GM12872 (cell line): ENCODE results near the gene MUL1.

Source experiments
- TF ChIP-seq, protein P1 (sequence below): IDR thresholded peaks from 3 replicates; pipeline ENCODE4 v1.5.1; 2011; ENCODE audit warnings: low read depth, mild to moderate bottlenecking, low read length, moderate library complexity; ENCODE audit not compliant: insufficient read depth

The MUL1 gene

DNA sequence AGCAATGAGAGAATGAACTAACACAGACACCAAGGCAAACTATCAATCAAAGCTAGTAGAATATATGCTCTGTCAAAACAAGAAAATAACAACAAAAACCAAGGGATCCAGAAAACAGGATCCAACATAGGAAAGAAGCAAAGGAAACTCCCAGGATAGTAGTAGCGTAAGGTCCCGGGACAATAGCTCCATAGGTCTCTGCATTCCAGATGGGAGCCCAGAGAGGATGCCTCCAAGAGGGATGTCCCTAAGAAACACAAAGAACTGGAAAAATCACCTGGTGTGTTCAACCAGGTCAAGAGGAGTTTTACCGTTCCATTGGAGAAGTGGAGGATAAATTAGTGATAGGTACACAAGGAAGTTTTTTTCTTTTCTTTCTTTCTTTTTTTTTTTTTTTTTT lies 38.7 kb upstream of the MUL1 start:
- TF ChIP-seq, protein P1, sequence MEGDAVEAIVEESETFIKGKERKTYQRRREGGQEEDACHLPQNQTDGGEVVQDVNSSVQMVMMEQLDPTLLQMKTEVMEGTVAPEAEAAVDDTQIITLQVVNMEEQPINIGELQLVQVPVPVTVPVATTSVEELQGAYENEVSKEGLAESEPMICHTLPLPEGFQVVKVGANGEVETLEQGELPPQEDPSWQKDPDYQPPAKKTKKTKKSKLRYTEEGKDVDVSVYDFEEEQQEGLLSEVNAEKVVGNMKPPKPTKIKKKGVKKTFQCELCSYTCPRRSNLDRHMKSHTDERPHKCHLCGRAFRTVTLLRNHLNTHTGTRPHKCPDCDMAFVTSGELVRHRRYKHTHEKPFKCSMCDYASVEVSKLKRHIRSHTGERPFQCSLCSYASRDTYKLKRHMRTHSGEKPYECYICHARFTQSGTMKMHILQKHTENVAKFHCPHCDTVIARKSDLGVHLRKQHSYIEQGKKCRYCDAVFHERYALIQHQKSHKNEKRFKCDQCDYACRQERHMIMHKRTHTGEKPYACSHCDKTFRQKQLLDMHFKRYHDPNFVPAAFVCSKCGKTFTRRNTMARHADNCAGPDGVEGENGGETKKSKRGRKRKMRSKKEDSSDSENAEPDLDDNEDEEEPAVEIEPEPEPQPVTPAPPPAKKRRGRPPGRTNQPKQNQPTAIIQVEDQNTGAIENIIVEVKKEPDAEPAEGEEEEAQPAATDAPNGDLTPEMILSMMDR: no peak

DNA sequence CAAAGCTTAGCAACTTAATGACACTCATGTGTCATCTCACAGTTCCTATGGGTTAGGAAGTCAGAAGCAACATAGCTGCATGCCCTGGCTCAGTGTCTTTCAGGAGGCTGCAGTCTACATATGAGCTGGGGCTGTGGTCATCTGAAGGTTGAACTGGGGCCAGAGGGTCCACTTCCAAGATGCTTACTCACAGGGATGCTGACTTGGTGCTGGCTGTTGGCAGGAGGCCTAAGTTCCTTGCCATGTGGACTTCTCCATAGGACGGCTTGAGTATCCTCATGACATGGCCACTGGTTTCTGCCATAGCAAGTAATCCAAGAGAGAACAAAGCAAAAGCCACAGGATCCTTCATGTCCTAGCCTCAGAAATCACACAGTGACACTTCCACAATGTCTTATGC lies 32.3 kb upstream of the MUL1 start:
- TF ChIP-seq, protein P1: no peak

DNA sequence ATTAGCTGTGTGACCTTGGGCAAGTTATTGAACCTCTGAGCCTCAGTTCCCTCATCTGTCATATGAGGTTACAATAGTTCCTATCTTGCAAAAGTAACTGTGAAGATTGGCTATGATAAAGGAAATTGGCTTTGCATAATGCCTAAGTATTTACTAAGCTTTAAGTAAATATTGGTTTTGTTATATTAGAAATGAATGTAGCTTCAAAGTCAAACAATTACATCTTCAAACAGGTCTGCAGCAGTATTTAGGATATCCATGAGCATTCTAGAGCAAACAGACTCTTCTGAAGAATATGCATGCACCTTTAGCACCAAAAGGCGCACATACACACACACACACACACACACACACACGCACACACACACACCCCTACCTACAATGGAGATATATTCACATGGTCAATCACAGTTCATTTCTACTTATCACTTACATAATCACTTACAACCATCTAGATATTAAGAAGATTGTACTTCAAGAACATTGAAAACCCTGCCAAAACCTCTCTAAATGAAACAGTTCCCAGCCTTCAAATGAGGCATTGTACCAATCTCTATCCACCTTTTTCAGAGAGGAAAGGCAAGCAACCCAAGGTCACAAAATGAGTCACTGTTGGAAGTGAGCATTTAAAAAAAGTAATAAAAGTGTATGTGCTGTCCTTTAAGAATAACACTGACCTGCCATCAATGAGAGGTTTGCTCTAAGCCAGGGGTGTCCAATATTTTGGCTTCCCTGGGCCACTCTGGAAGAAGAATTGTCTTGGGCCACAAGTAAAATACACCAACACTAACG lies 31.0 kb upstream of the MUL1 start:
- TF ChIP-seq, protein P1: no peak

DNA sequence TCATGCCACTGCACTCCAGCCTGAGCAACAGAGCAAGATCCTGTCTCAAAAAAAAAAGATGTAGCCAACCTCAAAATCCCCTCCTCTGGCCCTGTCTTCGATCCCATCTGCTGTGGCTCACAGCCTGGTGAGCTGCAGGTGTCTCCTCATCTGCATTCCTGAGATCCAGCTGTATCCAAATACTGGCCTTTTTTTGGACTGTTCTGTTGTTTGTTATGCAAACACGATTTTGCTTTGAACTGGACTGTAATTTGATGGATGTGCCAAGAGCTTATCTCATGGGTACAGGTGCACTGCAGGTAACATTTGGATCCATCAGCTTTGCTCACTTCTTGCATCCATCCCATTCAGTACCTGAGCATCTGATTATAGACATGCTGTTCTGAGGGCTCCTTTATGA lies 30.3 kb upstream of the MUL1 start:
- TF ChIP-seq, protein P1: no peak

DNA sequence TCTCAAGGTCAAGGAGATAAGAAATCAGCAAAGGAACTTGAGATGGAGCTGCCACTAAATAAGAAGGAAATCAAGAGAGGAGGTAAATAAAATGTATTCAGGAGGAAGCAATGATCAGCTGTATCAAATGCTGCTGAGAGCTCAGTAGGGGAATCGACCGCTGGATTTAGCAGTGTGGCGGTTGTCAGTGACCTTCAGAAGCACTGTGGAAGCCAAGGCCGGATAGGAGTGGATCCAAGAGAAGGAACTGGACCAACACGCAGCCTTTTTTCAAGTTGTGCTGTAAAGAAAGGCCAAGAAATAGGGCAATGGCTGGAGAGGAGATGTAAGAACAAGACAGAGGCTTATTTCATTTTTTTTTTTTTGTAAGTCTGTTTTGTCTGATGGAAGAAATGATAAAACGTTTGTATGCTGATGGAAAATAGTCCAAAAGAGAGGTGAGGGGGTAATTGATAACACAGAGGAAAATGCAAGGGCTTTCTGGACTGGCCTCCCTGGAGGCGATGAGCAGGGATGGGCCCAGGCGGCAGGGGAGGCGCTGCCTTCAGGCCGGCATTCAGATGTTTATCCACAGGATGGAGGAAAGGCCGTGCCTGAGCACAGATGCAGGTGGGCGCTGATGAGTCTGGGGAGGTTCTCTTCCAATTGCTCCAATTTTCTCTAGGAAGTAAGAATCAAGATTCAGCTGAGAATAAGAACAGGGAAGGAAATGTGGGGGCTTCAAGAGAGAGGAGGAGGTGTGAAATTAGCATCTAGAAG lies 26.9 kb upstream of the MUL1 start:
- TF ChIP-seq, protein P1: no peak

DNA sequence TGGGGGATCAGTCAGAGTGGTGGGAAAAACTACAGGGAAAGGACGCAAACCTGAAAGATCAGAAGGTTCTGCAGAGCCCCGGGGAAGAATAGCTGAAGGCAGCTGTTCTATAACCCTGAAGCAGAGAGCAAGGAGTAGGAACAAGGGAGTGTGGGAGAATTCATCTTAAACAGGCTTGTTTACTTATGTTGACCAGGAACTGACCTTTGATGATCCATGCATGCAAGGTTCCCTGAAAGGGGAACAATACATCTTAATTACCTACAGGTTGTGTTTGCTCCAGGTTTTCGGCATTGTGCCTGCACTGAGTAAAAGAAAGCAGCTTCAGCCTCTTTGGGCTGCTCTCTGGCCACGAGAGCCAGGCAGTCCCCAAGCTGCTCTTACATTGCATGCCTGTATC lies 25.7 kb upstream of the MUL1 start:
- TF ChIP-seq, protein P1: no peak

DNA sequence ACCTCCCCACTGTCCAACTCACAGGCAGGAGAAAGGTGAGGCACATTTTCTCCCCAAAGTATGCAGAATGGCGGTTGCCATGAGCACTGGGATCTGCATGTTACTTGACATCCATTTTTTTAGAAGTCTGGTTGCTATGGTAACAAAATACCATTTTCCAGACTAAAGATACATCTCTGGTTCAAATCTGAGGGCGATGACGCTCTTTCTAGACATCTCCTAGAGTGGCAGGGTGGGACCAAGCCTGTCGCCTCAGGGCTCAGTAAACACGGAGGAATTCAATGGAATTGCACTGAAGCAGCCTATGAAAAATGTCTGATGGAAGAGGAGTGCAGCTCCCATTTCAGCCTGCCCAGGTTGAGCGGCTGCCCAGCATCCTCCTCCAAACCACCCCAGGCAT lies 22.9 kb upstream of the MUL1 start:
- TF ChIP-seq, protein P1: no peak
